ENCODE measurements around the gene C1orf146.
"Not testable (repeated sequence)": the region's sequence is repeated elsewhere in the genome, so short reads cannot be mapped to it uniquely, and the experiment has no call there.

Gene C1orf146

GRCh38 chr1:92276082-92276481 lies 58.4 kb downstream of the C1orf146 start:
- DNase-seq (no peak), ATAC-seq (no peak)

GRCh38 chr1:92277105-92277723 lies 59.5 kb downstream of the C1orf146 start:
- ATAC-seq (no peak), DNase-seq (no peak)

GRCh38 chr1:92279781-92280180 lies 62.1 kb downstream of the C1orf146 start:
- ATAC-seq, DNase-seq: not testable (repeated sequence)

DNA sequence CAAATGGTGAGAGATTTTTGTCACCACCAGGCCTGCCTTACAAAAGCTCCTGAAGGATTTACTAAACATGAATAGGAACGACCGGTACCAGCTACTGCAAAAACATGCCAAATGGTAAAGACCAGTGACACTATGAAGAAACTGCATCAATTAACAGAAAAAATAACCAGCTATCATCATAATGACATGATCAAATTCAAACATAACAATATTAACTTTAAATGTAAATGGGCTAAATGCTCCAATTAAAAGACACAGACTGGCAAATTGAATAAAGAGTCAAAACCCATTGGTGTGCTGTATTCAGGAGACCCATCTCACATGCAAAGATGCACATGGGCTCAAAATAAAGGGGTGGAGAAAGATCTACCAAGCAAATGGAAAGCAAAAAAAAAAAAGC lies 63.7 kb downstream of the C1orf146 start:
- DNase-seq, ATAC-seq: not testable (repeated sequence)

- no peak for DNase-seq
- no peak for ATAC-seq
Measured at GRCh38 chr1:92291372-92291999, 73.8 kb downstream of the C1orf146 start.

Data from stimulated activated naive CD8-positive, alpha-beta T cell treated with anti-CD3 and anti-CD28 coated beads, Interleukin-15, Interleukin-2, amounts not matched to agents 100 U/mL and 50 U/mL, for 24 hours (primary cell).